Fibroblast of pulmonary artery (primary cell): ENCODE measurements around the gene TRIM3.

Experiments used
- DNase-seq: peaks from one replicate; pipeline ENCODE4 v3.0.0-alpha.2; 2010; ENCODE audit warnings: low read depth
- H3K4me3 ChIP-seq: replicated peaks from 2 replicates; pipeline ENCODE4 v1.5.1; 2011; ENCODE audit warnings: low read depth, mild to moderate bottlenecking, control low read depth, low read length, moderate library complexity
- CTCF ChIP-seq: IDR thresholded peaks from 2 replicates; pipeline ENCODE4 v1.5.1; 2011; ENCODE audit warnings: mild to moderate bottlenecking, control low read depth, low read length, inconsistent platforms; ENCODE audit errors: missing control alignments

Gene TRIM3

GRCh38 chr11:6502382-6502781 is 28.6 kb upstream of the TRIM3 start:
- no peak for DNase-seq
- no peak overlapping the region for H3K4me3 ChIP-seq
- TF ChIP-seq CTCF = no peak

GRCh38 chr11:6498544-6498943 is 24.8 kb upstream of the TRIM3 start:
- DNase-seq = no peak
- H3K4me3 ChIP-seq = no peak overlapping the region
- TF ChIP-seq CTCF = no peak

GRCh38 chr11:6498121-6498520 is 24.4 kb upstream of the TRIM3 start:
- H3K4me3 ChIP-seq = no peak overlapping the region
- peak; percentile 39 for DNase-seq
- no peak for TF ChIP-seq CTCF

- no peak for TF ChIP-seq CTCF
Observed at GRCh38 chr11:6497069-6497839, 23.5 kb upstream of the TRIM3 start, which contains the start of gene DNHD1. Gene DNHD1, plus strand, starts transcription at chr11:6497280. Its CDS starts 936 bp downstream, at chr11:6498216.

GRCh38 chr11:6489306-6489705 is 15.6 kb upstream of the TRIM3 start:
- no peak for DNase-seq
- no peak for TF ChIP-seq CTCF
- no peak overlapping the region for H3K4me3 ChIP-seq

More at GRCh38 chr11:6497069-6497839, 23.5 kb upstream of the TRIM3 start, which contains the start of gene DNHD1:
- DNase-seq = no peak
- H3K4me3 ChIP-seq = no peak within 1 kb of the TSS

- H3K4me3 ChIP-seq = no peak overlapping the region
- DNase-seq = no peak
- no peak for TF ChIP-seq CTCF
Observed at GRCh38 chr11:6488821-6489220, 15.1 kb upstream of the TRIM3 start.

GRCh38 chr11:6488342-6488741 is 14.6 kb upstream of the TRIM3 start:
- no peak for DNase-seq
- no peak overlapping the region for H3K4me3 ChIP-seq
- TF ChIP-seq CTCF = no peak
